Activated CD4-positive, alpha-beta T cell treated with anti-CD3 and anti-CD28 coated beads, Interleukin-2, amount 50 U/mL, for 48 hours (primary cell): Measurements from ENCODE around the gene SLC38A3.

Source experiments
- DNase-seq, 2 experiments: peaks; one replicate each; pipeline ENCODE4 v3.0.0-alpha.2; 2020

Gene SLC38A3

DNA sequence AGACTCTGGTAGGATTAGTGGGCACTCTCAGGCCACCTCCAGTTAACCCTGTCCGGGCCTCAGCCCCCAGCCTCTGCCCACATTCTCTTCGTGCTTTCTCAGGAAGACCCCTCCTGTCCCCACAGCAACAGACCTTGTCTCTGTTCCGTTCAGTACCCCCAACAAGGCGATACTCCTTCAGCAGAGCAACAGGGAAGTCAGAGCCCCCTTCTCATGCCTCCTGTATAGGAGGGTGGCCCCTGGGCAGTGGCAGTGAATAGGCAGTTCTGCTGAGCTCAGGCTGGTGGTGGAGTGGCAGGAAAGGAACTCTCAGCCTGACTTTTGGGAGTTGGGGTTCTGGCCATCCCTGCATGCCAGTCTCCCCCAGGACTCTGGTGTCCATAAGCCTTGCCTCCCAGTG, 64.4 kb downstream of the SLC38A3 start:
- no peak for DNase-seq

DNA sequence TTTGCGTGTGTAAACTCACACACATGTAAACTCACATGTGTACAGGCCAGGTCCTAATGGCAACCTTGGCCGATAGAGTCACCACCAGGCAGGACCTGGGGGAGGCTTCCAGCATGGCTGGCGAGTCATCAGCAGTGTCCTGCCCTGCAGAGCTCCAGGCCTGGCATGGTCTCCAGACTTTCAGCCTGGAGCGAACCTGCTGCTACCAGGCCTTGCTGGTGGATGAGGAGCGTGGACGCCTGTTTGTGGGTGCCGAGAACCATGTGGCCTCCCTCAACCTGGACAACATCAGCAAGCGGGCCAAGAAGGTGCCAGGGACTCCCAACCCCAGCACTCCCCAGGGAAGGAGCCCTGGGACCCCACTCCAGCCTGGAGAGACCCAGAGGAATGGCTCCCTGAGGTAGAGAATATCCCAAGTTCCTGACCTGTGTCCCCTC, 64.9 kb downstream of the SLC38A3 start:
- DNase-seq, result no peak

DNA sequence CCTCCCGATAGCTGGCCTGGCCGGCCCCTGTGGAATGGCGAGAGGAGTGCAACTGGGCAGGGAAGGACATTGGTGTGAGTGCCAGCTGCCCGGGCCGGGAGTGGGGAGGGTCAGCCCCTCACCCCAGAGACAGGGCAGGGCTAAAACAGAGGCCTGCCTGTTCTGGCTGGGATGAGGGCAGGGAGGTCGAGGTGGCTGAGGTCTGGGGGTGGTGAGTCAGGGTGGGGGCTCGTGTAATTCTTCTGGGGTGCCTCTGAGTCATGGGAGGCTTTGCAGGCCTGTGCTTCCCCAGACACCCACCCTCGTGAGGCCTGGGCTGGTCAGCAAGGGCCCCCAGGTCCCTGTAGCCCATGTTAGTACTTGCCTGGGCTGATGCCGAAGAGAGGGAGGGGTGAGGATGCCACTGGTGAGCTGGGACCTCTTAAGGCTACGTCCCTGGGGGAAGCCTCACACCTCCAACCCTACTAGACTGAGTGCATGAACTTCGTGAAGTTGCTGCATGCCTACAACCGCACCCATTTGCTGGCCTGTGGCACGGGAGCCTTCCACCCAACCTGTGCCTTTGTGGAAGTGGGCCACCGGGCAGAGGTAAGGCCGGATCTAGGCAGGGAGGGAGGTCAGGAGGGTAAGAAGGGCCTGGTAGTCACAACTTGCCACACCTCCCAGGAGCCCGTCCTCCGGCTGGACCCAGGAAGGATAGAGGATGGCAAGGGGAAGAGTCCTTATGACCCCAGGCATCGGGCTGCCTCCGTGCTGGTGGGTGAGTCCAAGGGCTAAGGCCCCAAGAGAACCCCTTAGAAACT, 65.6 kb downstream of the SLC38A3 start:
- no peak for DNase-seq
